ENCODE results near the gene DNMT1.

DNA sequence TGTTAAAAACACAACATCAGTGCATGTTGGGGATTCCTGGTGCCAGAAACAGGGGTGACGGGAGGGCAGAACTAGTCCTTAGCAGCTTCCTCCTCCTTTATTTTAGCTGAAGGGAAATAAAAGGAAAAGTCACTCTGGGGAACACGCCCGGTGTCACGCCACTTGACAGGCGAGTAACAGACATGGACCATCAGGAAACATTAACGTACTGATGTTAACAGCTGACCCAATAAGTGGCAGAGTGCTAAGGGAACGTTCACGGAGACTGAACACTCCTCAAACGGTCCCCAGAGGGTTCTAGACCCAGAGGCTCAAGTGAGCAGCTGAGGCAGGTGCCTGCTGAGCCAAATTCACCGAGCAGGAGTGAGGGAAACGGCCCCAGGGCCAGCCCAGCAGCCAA, 61.2 kb downstream of the DNMT1 start:
- TF ChIP-seq EZH2 (IDR thresholded peaks at IDR 0.05) (no peak), POLR2AphosphoS5 (IDR thresholded peaks at IDR 0.05; ENCODE audit: borderline replicate concordance, low read depth, low read length) (no peak)
